GM19324 (cell line): Measurements from ENCODE around the gene AMBRA1.

Experiments
- ATAC-seq: cut with Tn5 transposase; IDR thresholded peaks from one replicate; pipeline ENCODE4 v1.9.1; 2021; ENCODE audit warnings: mild to moderate bottlenecking, moderate library complexity; ENCODE audit not compliant: unreplicated experiment, low FRiP score

AMBRA1 gene

GRCh38 chr11:46408407-46408986 lies 185.3 kb downstream of the AMBRA1 start:
- no peak for ATAC-seq

- ATAC-seq: no peak
These were observed 186.2 kb downstream of the AMBRA1 start for GRCh38 chr11:46407635-46408034.

DNA sequence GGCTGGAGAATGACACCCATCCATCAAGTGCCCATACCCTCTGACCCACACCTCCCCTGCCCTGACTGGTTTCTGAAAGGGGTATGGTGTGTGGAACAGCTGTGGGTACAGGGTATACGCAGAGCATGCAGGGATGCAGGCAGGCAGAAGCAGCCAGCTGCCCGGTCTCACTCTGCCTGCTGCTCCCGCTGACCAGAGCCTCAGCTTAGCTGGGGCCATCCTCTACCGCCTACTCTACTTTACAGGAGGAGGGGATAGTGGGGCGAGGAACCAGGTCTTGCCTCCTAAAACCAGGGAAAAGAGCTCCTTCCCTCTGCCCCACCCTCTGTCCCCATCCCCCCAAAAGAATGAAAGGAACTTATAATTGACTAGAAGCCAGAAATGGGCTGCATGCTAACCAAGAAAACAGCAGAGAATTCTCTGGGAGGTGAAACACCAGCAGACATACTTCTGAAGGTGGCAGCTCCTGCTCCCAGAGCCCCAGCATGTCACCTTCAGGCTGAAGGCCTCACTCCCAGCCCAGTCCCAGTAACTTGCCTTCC lies 189.3 kb downstream of the AMBRA1 start:
- ATAC-seq: no peak

- no peak for ATAC-seq
These were observed 190.6 kb downstream of the AMBRA1 start for GRCh38 chr11:46402957-46403902.

GRCh38 chr11:46397526-46397925 lies 196.3 kb downstream of the AMBRA1 start:
- ATAC-seq: no peak

DNA sequence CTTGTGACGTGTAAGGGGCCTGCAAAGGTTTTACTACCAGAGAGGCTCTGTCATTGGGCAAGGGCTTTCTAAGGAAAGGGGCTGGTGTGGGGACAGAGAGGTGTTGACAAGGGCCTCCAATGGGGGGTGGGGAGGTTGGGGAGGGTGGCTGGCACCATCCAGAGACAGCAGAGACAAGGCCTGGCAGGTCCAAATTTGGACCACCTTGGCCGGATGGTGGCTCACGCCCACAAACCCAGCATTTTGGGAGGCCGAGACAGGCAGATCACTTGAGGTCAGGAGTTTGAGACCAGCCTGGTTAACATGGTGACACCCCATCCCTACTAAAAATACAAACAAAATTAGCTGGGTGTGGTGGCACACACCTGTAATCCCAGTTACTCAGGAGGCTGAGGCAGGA lies 200.1 kb downstream of the AMBRA1 start:
- ATAC-seq: no peak

DNA sequence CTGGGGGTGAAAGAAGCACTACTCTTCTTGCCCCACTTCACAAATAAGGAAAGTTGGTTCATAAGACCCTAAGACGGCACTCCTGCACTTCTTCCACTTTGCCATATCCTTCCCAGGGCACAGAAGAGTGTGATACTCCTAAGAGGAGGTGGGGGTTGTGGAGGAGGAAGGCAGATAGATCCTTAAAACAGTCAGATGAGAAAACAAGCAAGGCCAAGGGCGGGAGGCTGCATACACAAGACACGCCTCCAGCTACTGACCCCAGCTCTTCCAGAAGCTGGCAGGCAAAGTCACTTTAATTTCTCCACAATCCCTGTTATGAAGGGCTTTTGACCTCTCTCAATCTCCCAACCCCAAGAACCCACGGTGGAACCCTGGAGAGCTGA lies 200.6 kb downstream of the AMBRA1 start:
- no peak for ATAC-seq

DNA sequence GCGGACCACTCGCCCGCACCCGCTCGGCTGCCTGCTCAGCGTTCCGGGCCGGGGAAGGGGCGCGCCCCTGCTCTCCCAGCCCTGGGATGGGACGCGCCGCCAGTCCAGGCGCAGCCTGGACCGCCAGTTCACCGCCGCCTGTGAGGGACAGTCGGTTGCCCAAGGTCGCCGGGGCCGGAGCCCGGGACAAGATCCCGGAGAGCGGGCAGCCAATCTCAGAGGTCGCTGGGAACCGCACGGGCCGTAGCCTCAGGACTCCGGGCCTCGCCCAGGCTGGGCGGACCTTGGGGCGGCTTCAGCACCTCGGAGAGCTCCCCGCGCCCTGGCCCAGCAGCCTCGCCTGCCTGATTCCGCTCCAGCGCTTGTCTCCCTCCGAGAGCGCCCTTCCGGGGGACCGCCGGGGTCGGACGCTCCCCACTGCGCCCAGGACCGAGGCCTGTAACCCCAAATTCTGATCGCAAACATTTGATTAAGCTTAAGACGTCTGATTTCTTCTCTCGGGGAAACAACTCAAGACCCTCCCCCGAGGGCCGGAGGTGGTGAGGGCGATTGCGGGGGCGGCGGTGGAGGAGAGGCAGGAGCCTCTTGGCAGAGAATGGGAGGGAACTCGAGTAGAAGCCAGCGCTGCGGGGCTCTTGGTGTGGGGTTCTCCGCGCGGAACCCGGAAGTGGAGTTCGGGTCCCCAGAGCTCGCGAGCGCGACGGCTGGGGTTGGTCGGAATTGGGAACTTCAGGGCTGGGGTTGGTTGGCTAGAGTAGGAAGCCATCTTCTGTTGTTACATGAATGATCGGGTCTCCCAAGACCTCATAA lies 201.2 kb downstream of the AMBRA1 start:
- peak; percentile 48 for ATAC-seq

GRCh38 chr11:46391578-46392420 lies 202.0 kb downstream of the AMBRA1 start, which contains the start of gene CHRM4:
Gene CHRM4 (minus strand): TSS chr11:46391776. CDS start chr11:46386557, 5,219 bp downstream.
- ATAC-seq: peak; percentile 3

- ATAC-seq: no peak
These were observed 202.6 kb downstream of the AMBRA1 start for GRCh38 chr11:46391186-46391577.

DNA sequence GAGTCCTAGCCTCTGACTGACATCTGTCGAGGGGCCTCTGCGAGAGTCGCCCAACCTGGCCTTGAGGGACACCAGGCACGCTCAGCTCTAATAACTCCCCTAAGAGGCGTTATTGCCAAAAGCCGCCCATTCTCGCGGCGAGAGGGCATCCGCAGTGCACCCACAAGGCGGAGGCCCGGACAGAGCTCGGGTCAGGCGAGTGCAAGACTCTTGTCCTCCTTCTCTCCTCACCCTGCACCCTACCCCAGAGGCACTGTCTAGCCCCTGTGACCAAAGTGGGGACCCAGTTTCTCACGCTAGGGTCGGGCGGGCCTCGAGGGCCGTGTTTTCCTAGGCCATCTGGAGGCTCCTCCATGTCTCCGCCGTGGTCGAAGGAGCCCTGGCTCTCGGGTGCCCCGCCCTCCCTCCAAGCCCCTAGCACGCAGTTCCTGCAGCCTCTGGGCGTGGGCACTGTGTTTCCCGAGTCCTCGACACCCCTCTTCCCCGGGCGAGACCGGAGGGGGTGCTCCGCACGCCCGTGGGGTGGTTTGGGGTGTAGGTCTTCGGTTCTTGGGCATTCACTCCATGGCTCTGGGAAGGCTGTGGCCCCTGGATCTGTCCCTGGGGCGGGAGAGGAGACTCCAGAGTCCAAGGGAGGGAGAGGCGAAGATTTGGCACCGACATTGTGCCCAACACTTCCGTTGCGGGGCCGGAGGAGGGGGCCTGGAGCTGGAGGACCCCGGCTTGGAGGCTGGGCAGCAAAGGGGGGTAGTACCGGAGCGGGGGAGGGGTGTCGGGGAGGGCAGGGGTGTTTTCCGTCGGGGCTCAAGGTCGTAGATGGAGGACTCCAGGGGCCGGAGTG lies 203.3 kb downstream of the AMBRA1 start:
- no peak for ATAC-seq

- no peak for ATAC-seq
These were observed 204.1 kb downstream of the AMBRA1 start for GRCh38 chr11:46389450-46390330.

DNA sequence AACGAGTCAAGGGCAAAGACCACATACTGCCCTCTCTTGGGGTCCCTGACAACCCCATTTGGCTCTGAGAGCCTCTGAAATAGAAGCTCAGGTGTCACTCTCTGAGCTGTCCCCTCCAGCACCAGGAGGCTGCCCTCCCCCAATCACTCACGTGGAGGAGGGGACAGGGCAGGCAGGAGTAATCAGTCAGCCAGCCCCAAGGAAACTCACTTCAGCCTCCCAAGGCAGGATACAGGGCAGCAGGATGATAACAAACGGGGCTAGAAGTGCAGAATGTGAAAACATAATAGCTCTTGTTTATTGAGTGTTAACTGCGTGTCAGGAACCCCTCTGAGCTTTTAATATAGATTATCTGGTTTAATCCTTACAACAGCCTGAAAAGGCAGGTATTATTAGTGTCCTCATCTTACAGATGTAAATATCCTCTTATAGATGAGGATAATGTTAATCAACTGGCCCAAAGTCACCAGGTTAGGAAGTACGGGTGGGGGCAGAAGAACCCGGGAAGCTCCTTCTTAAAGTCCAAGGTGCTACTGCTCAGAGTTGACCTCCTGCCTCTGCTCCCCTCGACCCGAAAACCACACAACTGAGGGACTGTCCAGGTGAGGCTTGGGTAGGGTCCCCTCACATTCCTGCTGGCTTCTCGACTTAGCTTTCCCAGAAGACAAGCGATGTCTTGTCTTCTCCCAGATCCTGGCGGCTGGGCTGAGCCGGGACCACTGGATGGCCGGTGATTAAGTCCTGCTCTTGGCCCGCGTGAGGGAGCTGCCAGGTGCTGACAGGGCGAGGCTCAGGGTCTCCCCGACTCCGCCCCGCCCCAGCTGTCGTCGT lies 205.0 kb downstream of the AMBRA1 start:
- no peak for ATAC-seq

DNA sequence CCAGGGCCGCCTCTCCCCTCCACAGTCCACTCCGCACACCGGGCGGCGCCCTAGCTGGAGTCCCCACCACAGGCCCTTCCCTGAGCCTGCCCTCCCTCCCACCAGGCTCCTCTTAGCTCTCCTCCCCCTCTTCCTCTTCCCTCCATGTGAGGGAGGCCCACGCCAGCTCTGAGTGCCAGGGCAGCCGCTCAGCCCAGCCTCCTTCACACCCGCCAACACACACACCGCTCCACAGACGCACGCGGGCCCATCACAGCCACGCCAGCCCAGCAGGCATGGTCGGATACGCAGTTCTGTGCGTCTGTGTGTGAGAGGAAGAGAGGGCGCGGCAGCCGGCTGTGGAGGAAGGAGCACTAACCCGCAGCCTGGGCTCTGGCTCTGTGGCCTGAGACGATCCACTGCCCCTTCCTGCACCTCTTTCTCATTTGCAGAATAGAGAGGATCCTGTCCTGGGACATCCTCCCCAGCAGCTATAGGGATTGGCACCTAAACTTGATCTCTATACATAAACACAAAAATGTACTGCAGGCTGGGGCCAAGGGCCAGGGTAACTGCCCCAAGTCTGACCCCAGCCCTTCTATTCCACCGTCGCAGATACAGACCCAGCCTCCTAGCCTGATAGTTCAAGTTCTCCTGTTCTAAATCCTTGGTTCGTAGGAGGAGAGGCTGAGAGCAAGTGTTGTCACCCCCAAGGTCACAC lies 205.8 kb downstream of the AMBRA1 start:
- no peak for ATAC-seq

- no peak for ATAC-seq
These were observed 206.4 kb downstream of the AMBRA1 start for GRCh38 chr11:46387456-46387855.

- no peak for ATAC-seq
These were observed 207.1 kb downstream of the AMBRA1 start for GRCh38 chr11:46386674-46387073.
